Spinal cord (tissue), 10 donors: ENCODE data around the gene CDK5. TPM values are rescaled to one million over a fixed set of nuclear protein-coding genes. Genes with fewer than 3 reads are reported as not detected.

ENCODE experiments used
- DNase-seq, 6 donors: peaks; one replicate each; pipeline versions ENCODE4 v3.0.0 to v3.0.0-alpha.2; 2013 to 2015; ENCODE audit warnings: low spot score in 6 of 6, low read depth in 4 of 6
- H3K27ac ChIP-seq: one replicate; pipeline ENCODE4 v1.5.1; 2013; ENCODE audit warnings: low read depth, low read length, control low read depth
- H3K27me3 ChIP-seq: one replicate; pipeline ENCODE4 v1.6.1; 2013; ENCODE audit warnings: low read length; ENCODE audit not compliant: control insufficient read depth, insufficient read depth
- H3K36me3 ChIP-seq: one replicate; pipeline ENCODE4 v1.6.1; 2013; ENCODE audit warnings: low read length; ENCODE audit not compliant: control insufficient read depth, insufficient read depth
- H3K4me1 ChIP-seq: one replicate; pipeline ENCODE4 v1.6.1; 2013; ENCODE audit warnings: low read length; ENCODE audit not compliant: control insufficient read depth, insufficient read depth
- H3K4me3 ChIP-seq: one replicate; pipeline ENCODE4 v1.5.1; 2013; ENCODE audit warnings: low read depth, low read length, control low read depth
- H3K9me3 ChIP-seq: one replicate; pipeline ENCODE4 v1.6.1; 2013; ENCODE audit warnings: low read length; ENCODE audit not compliant: control insufficient read depth, insufficient read depth
- WGBS: methylation state at CpG from one replicate; pipeline ENCODE4 v1.1.5; 2013; ENCODE audit warnings: missing lambda C conversion rate; ENCODE audit not compliant: insufficient coverage; 5-methylcytosine and 5-hydroxymethylcytosine counted together
- polyA plus RNA-seq, 2 donors: library from polyadenylated mRNA; unstranded; fragments of 120-200 nt; gene quantifications; one replicate each; pipeline ENCODE4 v1.2.1, GENCODE V29; 2013; ENCODE audit not compliant: insufficient read length in 2 of 2
- total RNA-seq, 2 donors: library from RNA; depleted of rRNA in 1 of 2; stranded (reverse); fragments of 120-200 nt in 1 of 2; fragments of >200 nt in 1 of 2; gene quantifications; one replicate each; pipeline versions ENCODE4 v1.2.3 to v1.2.4, GENCODE V29; 2013 to 2014
- donor health status: healthy.

The CDK5 gene
- total and polyA plus RNA-seq, 4 donors: 33.3 to 94.3 (median 64.8) TPM

GRCh38 chr7:151074817-151075661 is 17.3 kb upstream of the CDK5 start:
- no peak for DNase-seq
- Histone ChIP-seq H3K4me3 (no peak overlapping the region), H3K36me3 (peaks cover 92% of the 10 kb centered on the region), H3K27me3 (no peaks in the 10 kb centered on the region), H3K27ac (no peak overlapping the region), H3K4me1 (peaks cover 27% of the 10 kb centered on the region), H3K9me3 (no peaks in the 10 kb centered on the region)
- WGBS: 92% methylated on average over 26 of the region's 26 CpGs

DNA sequence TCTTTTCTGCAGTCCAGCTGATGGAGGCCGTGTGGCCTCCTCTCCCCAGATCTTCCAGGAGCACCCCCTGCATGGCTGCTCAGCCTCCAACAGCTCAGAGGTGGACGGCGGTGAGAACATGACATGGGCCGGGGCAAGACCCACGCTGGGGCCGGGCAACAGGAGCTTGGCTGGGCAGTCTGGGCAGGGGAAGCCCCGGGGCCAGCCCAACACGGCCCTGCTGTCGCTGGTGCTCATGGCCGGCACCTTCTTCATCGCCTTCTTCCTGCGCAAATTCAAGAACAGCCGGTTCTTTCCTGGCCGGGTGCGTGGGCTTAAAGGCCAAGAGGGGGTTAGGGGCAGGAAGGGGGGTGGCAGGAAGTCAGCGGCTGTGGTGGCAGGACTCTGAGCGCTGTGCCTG is 16.3 kb upstream of the CDK5 start:
- peaks cover 93% of the 10 kb centered on the region for H3K36me3 ChIP-seq
- no peaks in the 10 kb centered on the region for H3K27me3 ChIP-seq
- DNase-seq: no peak
- peaks cover 16% of the 10 kb centered on the region for H3K4me1 ChIP-seq
- H3K27ac ChIP-seq: no peak overlapping the region
- H3K9me3 ChIP-seq: no peaks in the 10 kb centered on the region
- H3K4me3 ChIP-seq: no peak overlapping the region
- 93% methylated on average over 17 of the region's 17 CpGs for WGBS

DNA sequence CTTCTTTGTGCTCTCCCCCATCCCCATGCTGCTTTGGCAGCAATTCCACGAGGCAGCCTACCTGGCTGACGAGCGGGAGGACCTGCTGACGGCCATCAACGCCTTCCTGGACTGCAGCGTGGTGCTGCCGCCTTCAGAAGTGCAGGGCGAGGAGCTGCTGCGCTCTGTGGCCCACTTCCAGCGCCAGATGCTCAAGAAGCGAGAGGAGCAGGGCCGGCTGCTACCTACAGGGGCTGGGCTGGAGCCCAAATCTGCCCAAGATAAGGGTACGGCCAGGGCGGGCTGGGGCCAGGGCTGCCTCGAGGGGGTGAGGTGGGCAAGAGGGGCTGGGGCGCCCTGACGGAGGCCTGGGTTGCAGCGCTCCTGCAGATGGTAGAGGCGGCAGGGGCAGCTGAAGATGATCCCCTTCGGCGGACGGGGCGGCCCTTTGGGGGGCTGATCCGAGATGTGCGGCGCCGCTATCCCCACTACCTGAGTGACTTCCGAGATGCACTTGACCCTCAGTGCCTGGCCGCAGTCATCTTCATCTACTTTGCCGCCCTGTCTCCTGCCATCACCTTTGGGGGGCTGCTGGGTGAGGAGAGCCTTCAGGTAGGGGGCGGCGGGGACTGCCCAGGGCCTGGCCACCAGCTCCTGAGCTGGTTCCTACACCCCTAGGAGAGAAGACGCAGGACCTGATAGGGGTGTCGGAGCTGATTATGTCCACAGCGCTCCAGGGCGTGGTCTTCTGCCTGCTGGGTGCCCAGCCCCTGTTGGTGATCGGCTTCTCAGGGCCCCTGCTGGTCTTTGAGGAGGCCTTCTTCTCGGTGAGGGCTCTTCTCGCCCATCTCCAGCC is 13.6 kb upstream of the CDK5 start:
- DNase-seq: no peak
- H3K27me3 ChIP-seq: no peaks in the 10 kb centered on the region
- no peak overlapping the region for H3K27ac ChIP-seq
- no peak overlapping the region for H3K4me3 ChIP-seq
- no peaks in the 10 kb centered on the region for H3K9me3 ChIP-seq
- WGBS: 97% methylated on average over 39 of the region's 39 CpGs
- peaks cover 85% of the 10 kb centered on the region for H3K36me3 ChIP-seq
- no peaks in the 10 kb centered on the region for H3K4me1 ChIP-seq

- Histone ChIP-seq H3K27ac (no peak overlapping the region), H3K36me3 (peaks cover 85% of the 10 kb centered on the region), H3K9me3 (no peaks in the 10 kb centered on the region), H3K27me3 (no peaks in the 10 kb centered on the region), H3K4me1 (no peaks in the 10 kb centered on the region), H3K4me3 (no peak overlapping the region)
- whole genome bisulfite sequencing: 97% methylated on average over 15 of the region's 15 CpGs
- DNase-seq: no peak
Observed at GRCh38 chr7:151070574-151070960, 12.9 kb upstream of the CDK5 start.

DNA sequence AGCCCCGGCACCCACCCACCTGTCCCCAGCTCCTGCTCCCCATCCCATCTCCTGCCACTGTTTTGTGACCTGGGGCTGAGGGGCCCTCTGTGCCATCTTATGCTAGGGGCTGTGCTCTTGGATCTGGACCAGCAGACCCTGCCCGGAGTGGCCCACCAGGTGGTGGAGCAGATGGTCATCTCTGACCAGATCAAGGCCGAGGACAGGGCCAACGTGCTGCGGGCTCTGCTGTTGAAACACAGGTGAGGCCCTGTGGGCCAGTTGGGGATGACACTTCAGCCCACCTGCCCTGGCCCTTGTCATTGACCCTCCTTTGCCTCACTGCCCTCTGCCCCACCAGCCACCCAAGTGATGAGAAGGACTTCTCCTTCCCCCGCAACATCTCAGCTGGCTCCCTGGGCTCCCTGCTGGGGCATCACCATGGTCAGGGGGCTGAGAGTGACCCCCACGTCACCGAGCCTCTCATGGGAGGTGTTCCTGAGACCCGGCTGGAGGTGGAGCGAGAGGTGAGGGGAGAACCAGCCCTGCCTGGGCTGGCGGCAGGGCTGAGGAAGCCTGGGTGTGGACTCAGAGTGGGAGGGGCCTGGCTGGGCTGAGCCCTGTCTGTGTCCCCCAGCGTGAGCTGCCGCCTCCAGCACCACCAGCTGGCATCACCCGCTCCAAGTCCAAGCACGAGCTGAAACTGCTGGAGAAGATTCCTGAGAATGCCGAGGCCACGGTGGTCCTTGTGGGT is 12.3 kb upstream of the CDK5 start:
- peaks cover 85% of the 10 kb centered on the region for H3K36me3 ChIP-seq
- H3K27me3 ChIP-seq: no peaks in the 10 kb centered on the region
- no peak overlapping the region for H3K27ac ChIP-seq
- H3K4me3 ChIP-seq: no peak overlapping the region
- no peak for DNase-seq
- no peaks in the 10 kb centered on the region for H3K9me3 ChIP-seq
- H3K4me1 ChIP-seq: no peaks in the 10 kb centered on the region
- 92% methylated on average over 14 of the region's 17 CpGs for WGBS

- WGBS: 83% methylated on average over 11 of the region's 12 CpGs
- peaks cover 79% of the 10 kb centered on the region for H3K36me3 ChIP-seq
- H3K4me3 ChIP-seq: no peak overlapping the region
Observed at GRCh38 chr7:151068069-151068773, 10.5 kb upstream of the CDK5 start.

DNA sequence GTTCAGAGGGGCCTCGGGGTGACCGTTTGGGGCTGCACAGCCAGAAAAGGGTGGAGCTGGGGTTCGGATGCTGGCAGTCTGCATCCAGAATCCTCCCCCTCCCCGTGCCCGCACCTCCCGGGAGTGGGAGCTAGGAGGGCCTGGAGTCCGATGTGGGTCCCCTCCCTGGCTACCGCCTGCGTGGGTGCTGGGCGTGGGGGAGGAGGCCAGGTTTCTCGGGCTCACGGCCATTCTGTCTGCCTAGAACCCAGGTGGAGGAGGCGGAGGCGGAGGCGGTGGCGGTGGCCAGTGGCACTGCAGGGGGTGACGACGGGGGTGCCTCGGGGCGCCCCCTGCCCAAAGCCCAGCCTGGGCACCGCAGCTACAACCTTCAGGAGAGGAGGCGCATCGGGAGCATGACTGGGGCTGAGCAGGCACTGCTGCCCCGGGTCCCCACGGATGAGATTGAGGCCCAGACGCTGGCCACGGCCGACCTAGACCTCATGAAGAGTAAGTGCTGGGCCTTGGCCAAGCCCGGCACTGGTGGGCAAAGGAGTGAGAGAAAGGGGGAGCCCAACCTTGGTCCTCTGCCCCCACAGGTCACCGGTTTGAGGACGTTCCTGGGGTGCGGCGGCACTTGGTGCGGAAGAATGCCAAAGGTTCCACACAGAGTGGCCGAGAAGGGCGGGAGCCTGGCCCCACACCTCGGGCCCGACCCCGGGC is 8.7 kb upstream of the CDK5 start:
- peaks cover 2% of the 10 kb centered on the region for H3K27me3 ChIP-seq
- H3K4me3 ChIP-seq: no peak overlapping the region
- no peak for DNase-seq
- peaks cover 18% of the 10 kb centered on the region for H3K4me1 ChIP-seq
- 92% methylated on average over 39 of the region's 39 CpGs for WGBS
- H3K27ac ChIP-seq: no peak overlapping the region
- no peaks in the 10 kb centered on the region for H3K9me3 ChIP-seq
- peaks cover 79% of the 10 kb centered on the region for H3K36me3 ChIP-seq

More at GRCh38 chr7:151068069-151068773, 10.5 kb upstream of the CDK5 start:
- Histone ChIP-seq H3K27ac (no peak overlapping the region), H3K9me3 (no peaks in the 10 kb centered on the region), H3K4me1 (peaks cover 2% of the 10 kb centered on the region), H3K27me3 (no peaks in the 10 kb centered on the region)
- no peak for DNase-seq

DNA sequence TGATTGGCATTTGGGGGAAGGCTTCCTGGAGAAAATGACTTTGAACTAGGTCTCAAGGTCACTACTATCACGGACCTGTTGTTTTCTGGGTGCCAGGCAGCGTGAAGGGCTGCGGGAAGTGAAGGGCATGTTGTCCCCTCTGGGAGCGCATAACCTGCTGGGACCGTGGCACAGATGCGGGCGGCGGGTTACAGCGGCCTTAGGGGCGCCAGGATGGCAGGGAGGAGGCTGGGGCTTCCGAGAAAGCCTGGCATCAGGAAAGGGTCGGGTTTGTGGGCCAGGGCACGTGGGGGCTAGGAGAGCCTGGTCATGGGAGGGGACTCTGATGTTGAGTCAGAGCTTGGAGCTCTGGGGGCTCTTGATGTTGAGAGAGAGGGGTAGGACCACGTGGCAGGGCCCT is 7.8 kb upstream of the CDK5 start:
- no peak for DNase-seq
- no peak overlapping the region for H3K4me3 ChIP-seq
- peaks cover 27% of the 10 kb centered on the region for H3K4me1 ChIP-seq
- WGBS: 94% methylated on average over 14 of the region's 14 CpGs
- no peak overlapping the region for H3K27ac ChIP-seq
- peaks cover 2% of the 10 kb centered on the region for H3K27me3 ChIP-seq
- peaks cover 70% of the 10 kb centered on the region for H3K36me3 ChIP-seq
- no peaks in the 10 kb centered on the region for H3K9me3 ChIP-seq
